AG08396 (cell line): ENCODE results near the gene SH3D21.

ENCODE experiments used
- DNase-seq: peaks from one replicate; pipeline ENCODE4 v3.0.0; 2012; ENCODE audit warnings: low spot score, mixed read lengths

SH3D21 gene

DNA sequence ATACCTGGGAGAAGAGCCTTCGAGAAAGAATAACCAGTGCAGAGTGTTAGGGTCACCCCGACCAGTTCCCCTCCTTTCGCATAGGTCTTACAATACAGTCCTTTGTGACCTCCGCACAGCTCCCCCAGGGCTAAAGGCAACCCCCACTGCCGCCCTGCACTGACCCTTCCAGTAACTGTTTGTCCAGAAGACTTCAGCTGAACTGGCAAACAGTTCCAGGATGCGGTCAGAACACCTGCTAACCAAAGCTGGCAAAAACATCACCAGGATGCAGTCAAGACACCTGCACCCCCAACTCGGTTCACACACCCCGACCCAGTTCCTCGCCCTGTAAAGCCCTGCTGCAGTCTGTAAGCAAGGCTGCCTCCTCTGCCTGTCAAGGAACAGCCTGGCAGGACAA is 23.6 kb downstream of the SH3D21 start:
- DNase-seq, result no peak

- no peak for DNase-seq
Measured at GRCh38 chr1:36330940-36331339, 24.8 kb downstream of the SH3D21 start.

- no peak for DNase-seq
Measured at GRCh38 chr1:36337830-36338229, 31.7 kb downstream of the SH3D21 start.

DNA sequence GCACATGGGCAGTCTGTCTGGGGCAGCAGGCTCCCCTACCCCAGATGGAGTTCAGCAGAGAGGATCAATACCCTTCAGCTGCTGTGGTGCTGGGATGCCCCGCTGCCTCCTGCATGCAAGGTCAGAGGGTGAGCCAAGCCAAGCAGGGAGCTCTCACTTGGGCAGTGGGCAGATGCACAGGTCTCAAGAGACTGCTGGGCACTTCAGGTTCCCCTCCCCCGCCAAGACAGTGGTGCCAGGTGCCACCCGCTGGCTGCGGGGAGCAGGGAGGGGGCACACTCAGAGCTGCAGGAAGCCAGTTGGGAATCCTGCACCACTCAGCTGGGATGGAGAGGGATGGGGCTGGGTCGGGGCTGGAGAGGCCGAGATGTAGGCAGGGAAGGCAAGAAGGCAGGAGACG is 33.0 kb downstream of the SH3D21 start:
- no peak for DNase-seq

GRCh38 chr1:36339615-36340014 is 33.4 kb downstream of the SH3D21 start:
- no peak for DNase-seq

DNA sequence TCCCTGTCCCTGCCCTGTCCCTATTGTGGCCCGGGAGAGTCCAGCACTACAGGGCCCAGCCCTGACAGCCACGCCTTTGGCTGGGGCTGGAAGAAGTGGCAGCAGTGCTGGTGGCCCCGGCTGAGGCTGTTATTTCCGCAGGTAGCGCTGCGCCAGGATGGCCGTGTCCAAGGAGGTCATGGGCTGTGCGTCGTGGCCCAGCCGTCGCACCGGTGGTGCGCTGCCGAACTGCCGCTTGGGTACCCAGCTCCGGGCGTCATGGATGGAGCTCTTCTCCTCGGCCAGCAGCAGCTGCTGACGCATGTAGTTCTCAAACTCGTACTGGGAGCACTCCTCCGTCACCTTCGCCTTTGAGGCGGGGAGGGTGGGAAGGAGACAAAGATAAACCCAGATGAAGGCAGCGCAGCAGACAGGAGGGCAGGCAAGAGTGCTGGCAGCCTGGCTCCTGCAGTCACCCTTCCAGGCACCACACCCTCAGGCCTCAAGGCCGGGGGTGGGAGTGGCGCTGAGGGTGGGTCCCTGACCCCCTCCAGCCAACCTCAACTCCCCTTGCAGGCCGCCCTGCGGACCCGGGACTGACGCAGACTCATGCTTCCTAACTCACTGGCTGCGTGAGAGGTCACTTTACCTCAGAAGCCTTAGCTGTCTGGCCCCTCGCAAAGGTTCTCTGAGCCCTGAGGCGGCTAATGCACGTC is 35.6 kb downstream of the SH3D21 start:
- no peak for DNase-seq

GRCh38 chr1:36342426-36343185 is 36.4 kb downstream of the SH3D21 start:
- DNase-seq, result peak; percentile 78

GRCh38 chr1:36343651-36344394 is 37.7 kb downstream of the SH3D21 start:
- no peak for DNase-seq

GRCh38 chr1:36344395-36344680 is 38.2 kb downstream of the SH3D21 start:
- DNase-seq, result no peak

DNA sequence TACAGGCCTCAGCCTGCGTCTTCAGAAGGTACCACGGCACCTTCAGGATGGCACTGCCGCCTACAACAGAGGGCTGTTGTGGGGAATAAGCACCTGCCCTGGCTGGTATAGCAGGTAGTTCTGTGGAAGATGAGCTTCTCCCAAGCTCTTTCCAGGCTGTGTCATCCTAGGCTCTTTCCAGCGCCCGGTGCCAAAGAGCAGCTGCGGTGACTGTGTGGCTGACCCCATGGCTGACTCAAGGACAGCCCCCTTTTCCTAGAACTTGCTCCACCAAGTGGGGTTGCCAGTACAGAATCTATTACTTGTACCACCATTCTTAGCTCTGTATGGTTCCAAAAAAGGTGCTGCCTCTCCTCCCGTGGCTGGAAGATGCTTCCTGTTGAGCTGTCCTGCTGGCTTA is 39.2 kb downstream of the SH3D21 start:
- no peak for DNase-seq

GRCh38 chr1:36346741-36347370 is 40.7 kb downstream of the SH3D21 start:
- no peak for DNase-seq

- DNase-seq, result peak; percentile 28
Measured at GRCh38 chr1:36349241-36349671, 43.1 kb downstream of the SH3D21 start.

DNA sequence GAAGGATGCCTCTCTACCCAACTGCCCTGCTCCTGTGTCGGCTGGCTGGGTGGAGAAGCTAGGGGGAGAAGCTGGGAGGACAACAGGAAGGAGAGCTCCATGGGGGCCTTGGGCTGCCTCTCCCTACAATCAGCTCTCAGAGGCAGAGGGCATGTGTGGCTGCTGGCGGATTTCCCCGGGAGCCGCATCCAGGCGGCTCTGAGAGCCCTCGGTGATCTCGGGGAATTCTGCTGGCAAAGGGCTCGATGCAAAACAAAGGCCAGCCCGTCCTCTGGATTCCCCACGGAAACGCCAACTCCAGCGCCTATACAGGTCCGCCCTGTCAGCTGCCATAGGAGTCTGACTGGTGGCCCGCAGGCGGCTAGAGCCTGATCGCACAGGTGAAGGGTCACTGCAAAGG is 43.7 kb downstream of the SH3D21 start:
- DNase-seq, result no peak

DNA sequence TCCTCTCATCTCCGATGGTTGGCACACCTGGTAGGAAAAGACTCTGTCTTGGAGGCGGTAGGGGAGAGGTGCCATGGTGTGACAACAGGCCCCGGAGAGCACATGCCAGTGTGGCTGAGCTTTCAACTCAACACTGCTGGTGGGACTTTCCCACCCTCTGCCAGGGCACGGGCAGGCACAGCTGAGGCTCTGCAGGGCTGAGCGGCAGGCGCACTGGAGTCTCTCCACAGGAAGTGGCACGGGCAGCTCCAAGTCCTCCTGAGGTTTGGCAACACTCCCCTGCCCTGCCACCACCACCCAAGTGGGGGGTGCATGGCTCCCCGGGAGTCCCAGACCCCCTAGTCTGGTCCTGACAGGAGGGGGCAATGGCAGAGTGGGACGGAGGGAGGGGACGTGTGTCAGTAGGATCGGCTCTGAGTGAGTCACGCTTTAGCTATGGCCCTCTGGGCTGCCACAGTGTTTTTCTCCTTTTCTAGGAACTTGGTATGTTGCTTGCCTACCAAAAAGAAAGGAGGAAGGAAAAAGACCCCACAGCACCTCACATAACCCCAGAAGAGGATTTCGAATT is 44.6 kb downstream of the SH3D21 start:
- peak; percentile 85 for DNase-seq

DNA sequence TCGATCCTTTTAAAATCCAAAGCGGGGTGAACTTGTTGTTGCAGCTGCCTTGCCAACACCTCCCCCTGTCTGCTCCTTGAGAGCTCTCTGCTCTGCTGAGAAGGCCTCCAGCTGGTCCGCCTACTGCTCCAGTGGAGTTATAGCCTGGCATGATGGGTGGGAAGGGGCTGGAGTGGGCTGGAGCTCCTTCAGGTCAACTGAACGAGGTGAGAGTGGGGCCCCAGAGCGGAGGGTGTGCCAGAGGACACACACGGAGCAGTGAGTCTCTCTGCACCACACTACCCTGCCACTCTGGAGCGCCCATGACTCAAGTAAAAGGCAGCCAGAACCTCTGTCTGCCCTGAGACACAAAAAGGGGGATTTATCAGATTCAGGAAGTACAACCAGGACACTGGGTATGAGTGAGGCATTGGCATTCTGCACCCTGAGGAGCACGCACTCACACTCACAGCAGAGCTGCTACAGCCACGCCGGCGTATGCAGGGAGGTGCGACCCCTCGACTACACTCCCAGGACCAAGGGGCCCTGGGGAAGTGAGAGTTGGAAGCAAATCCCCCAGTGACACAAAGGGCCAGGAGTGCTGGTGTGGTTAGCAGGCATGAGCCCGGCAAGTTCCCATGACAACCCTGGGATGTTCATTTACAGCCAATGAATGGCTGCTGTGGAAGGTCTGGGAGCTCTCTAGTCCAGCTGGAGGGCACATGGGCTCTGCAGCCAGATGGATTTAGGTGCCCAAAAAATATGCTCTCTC is 45.2 kb downstream of the SH3D21 start:
- DNase-seq, result peak; percentile 79

- no peak for DNase-seq
Measured at GRCh38 chr1:36352125-36352909, 46.1 kb downstream of the SH3D21 start.

- DNase-seq, result peak; percentile 66
Measured at GRCh38 chr1:36352910-36353878, 47.0 kb downstream of the SH3D21 start.

DNA sequence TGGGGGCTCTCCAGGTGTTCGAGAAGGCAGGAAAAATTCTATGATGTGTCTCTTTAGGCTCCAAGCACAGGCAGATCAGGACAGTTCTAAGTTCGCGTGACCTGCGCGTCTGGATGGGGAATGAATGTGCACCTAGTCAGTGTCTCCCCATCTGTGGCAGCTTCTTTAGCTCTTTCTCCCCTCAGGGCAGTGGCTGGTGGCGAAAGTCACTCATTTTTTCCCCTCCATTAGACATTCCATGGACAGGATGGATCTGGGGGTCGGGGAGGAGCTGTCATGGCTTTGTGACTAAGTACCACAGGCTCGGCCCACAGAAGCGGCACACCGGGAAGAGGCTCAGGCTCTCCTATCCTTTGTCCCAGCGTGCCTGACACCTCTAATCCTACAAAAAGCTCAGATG is 48.3 kb downstream of the SH3D21 start:
- no peak for DNase-seq

- no peak for DNase-seq
Measured at GRCh38 chr1:36355811-36356210, 49.6 kb downstream of the SH3D21 start.
